Progenitor cell of endocrine pancreas (in vitro differentiated cells): Measurements from ENCODE around the gene CDH4. TPM values are rescaled to one million over a fixed set of nuclear protein-coding genes. Genes with fewer than 3 reads are reported as not detected.

ENCODE experiments used
- DNase-seq: peaks from one replicate; pipeline ENCODE4 v3.0.0; 2021; ENCODE audit warnings: low spot score; ENCODE audit not compliant: unreplicated experiment
- H3K27ac Mint-ChIP-seq: 2 replicates; pipeline ENCODE4 v1.8.0; 2021; ENCODE audit warnings: mild to moderate bottlenecking, moderate library complexity, mixed read lengths
- H3K27me3 Mint-ChIP-seq: 2 replicates; pipeline ENCODE4 v1.8.0; 2021; ENCODE audit warnings: mixed read lengths
- H3K36me3 Mint-ChIP-seq: 2 replicates; pipeline ENCODE4 v1.8.0; 2022; ENCODE audit warnings: mixed read lengths; ENCODE audit not compliant: insufficient read depth
- H3K4me1 Mint-ChIP-seq: 2 replicates; pipeline ENCODE4 v1.8.0; 2021; ENCODE audit warnings: low read depth, mixed read lengths
- H3K4me3 Mint-ChIP-seq: 2 replicates; pipeline ENCODE4 v1.8.0; 2021; ENCODE audit warnings: low read depth, mild to moderate bottlenecking, moderate library complexity, mixed read lengths
- H3K9me3 Mint-ChIP-seq: 2 replicates; pipeline ENCODE4 v1.8.0; 2021; ENCODE audit warnings: low read depth, mixed read lengths
- total RNA-seq: library from RNA; stranded (reverse); gene quantifications from 2 replicates; pipeline ENCODE4 v1.2.1, GENCODE V29; 2021
- TF ChIP-seq, protein P1 (sequence below): fragments of 200-600 bp; sonication (generic); IDR thresholded peaks from one replicate; pipeline ENCODE4 v1.5.0; 2021; ENCODE audit warnings: antibody characterized with exemption, mild to moderate bottlenecking; ENCODE audit not compliant: unreplicated experiment

Gene CDH4
- total RNA-seq, 1 donor from 2014 or later = 0.43 TPM

DNA sequence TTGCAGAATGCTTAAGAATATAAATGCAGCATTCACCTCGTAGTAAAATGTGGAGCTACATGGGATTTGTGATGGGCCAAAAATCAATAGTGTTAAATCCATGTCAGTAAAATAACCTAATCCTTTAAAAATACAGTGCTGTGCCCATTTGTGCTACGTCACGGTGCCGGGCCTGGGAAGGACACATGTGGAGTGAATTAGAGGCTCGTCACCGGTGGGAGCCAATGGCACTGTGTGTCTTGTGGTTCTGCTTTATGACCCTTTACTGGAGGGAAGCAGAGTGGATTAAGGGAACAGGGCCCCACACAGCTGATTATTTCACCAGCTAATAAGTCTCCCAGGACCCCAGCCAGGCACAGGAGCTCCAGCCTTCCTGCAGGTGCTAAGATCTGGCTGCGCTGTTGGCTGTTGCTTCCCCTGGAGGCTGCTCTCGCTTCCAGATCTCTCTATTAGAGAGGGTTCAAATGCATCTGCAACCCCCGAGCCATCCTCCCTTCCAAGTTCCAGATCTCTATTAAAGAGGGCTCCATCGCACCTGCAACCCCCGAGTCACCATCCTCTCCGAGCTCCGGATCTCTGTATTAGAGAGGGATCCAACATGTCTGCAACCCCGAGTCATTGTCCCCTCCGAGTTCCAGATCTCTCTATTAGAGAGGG lies 405.8 kb downstream of the CDH4 start:
- no peak for DNase-seq
- H3K27ac Mint-ChIP-seq = no peak overlapping the region
- H3K27me3 Mint-ChIP-seq = peaks cover 8% of the 10 kb centered on the region
- TF ChIP-seq, protein P1, sequence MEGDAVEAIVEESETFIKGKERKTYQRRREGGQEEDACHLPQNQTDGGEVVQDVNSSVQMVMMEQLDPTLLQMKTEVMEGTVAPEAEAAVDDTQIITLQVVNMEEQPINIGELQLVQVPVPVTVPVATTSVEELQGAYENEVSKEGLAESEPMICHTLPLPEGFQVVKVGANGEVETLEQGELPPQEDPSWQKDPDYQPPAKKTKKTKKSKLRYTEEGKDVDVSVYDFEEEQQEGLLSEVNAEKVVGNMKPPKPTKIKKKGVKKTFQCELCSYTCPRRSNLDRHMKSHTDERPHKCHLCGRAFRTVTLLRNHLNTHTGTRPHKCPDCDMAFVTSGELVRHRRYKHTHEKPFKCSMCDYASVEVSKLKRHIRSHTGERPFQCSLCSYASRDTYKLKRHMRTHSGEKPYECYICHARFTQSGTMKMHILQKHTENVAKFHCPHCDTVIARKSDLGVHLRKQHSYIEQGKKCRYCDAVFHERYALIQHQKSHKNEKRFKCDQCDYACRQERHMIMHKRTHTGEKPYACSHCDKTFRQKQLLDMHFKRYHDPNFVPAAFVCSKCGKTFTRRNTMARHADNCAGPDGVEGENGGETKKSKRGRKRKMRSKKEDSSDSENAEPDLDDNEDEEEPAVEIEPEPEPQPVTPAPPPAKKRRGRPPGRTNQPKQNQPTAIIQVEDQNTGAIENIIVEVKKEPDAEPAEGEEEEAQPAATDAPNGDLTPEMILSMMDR = no peak
- H3K4me3 Mint-ChIP-seq = no peak overlapping the region
- H3K36me3 Mint-ChIP-seq = no peaks in the 10 kb centered on the region
- no peaks in the 10 kb centered on the region for H3K9me3 Mint-ChIP-seq
- no peaks in the 10 kb centered on the region for H3K4me1 Mint-ChIP-seq

DNA sequence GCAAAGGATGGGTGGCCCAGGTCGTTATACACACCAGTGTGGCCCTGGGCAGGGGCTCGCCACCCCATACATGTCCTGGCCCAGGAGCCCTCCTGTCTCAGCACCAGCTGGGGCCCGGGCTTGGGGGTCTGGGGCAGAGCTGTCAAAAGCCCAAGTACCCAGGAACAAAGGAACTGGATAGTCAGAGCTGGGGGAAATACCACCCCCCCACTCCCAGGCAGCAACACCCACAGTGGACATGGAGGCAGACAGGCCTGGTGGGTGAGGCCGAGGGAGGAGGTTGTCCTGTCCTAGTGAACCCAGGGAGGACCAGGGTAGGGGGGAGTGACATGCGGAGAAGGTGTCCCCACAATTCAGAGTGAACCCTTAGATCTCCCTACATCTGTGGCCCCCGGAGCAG lies 406.5 kb downstream of the CDH4 start:
- no peak overlapping the region for H3K27ac Mint-ChIP-seq
- no peaks in the 10 kb centered on the region for H3K36me3 Mint-ChIP-seq
- H3K27me3 Mint-ChIP-seq = peaks cover 8% of the 10 kb centered on the region
- TF ChIP-seq, protein P1 = no peak
- DNase-seq = no peak
- H3K9me3 Mint-ChIP-seq = no peaks in the 10 kb centered on the region
- no peak overlapping the region for H3K4me3 Mint-ChIP-seq
- no peaks in the 10 kb centered on the region for H3K4me1 Mint-ChIP-seq

DNA sequence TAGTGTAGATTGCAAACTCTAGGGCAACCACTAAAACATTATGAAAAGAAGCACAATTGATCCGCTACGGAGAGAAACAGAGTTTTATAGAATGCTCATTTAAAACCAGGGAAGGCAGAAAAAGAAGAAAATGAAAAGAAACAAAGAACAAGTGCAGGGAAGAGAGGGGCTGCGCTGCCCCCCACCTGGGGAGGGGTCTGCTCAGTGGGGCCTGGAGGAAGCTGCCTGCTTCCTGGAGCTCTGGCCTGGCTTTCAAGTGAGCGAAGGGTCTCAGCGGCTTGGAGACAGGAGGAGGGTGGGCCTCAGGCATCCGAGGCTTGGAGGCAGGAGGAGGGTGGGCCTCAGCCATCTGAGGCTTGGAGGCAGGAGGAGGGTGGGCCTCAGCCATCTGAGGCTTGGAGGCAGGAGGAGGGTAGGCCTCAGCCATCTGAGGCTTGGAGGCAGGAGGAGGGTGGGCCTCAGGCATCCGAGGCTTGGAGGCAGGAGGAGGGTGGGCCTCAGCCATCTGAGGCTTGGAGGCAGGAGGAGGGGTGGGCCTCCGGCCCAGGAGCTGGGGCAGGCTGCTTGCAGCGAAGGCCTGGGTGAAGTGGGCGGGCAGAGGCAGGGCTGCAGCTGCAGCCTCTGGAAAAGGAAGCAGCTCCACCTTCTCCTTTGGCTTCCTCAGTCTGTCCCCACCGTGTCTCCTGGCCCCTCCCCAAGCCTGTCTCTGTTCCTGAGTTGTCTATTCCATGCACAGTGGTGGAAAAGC lies 407.4 kb downstream of the CDH4 start:
- no peak for DNase-seq
- Mint-ChIP-seq H3K36me3 (no peaks in the 10 kb centered on the region), H3K4me1 (no peaks in the 10 kb centered on the region), H3K27ac (no peak overlapping the region), H3K4me3 (no peak overlapping the region), H3K27me3 (peaks cover 8% of the 10 kb centered on the region), H3K9me3 (no peaks in the 10 kb centered on the region)
- TF ChIP-seq, protein P1 = no peak

DNA sequence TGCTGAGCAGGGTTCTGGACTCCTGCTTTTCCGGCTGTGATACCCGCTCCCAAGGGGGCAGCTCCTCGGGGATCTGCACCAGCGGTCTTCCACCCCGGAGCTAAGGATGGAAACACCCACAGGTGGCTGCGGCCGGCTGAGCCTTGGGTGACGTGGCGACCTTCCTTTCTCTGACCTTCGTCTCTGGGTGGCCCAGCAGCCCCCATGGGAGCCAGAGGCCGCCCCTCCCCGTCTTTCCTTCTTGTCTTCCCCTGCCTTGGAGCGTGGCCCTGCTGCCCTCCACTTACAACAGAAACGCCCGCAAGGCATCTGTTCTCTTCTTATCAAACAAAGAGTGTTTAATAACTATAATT lies 407.9 kb downstream of the CDH4 start:
- no peaks in the 10 kb centered on the region for H3K9me3 Mint-ChIP-seq
- TF ChIP-seq, protein P1 = no peak
- peaks cover 8% of the 10 kb centered on the region for H3K27me3 Mint-ChIP-seq
- no peak for DNase-seq
- H3K4me1 Mint-ChIP-seq = no peaks in the 10 kb centered on the region
- H3K36me3 Mint-ChIP-seq = no peaks in the 10 kb centered on the region
- no peak overlapping the region for H3K27ac Mint-ChIP-seq
- no peak overlapping the region for H3K4me3 Mint-ChIP-seq

DNA sequence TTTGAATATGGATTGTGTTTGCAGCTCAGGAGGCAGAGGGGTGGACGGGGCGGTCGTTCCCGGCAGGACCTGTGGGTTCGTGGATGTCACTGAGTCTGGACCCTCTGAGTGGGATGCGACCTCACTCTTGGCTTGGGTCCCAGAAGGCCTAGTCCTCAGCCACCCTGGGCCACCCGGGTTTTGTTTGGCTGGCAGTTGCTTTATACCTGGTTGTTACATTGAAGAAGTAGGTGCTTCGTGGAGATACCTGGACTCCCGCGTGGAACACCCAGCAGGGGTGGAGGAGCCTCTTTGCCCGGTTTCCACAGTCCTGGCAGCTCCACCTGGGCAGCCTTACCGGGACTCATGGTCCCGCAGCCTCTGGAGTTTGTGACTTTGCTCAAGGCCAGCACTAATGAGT lies 408.5 kb downstream of the CDH4 start:
- TF ChIP-seq, protein P1 = no peak
- H3K4me1 Mint-ChIP-seq = no peaks in the 10 kb centered on the region
- no peaks in the 10 kb centered on the region for H3K9me3 Mint-ChIP-seq
- peaks cover 8% of the 10 kb centered on the region for H3K27me3 Mint-ChIP-seq
- no peaks in the 10 kb centered on the region for H3K36me3 Mint-ChIP-seq
- DNase-seq = no peak
- H3K27ac Mint-ChIP-seq = no peak overlapping the region
- no peak overlapping the region for H3K4me3 Mint-ChIP-seq
